HG03064 (cell line): ENCODE results near the gene ATXN10.
"Not testable (repeated sequence)": the region's sequence is repeated elsewhere in the genome, so short reads cannot be mapped to it uniquely, and the experiment has no call there.

Experiments used
- ATAC-seq: cut with Tn5 transposase; IDR thresholded peaks from one replicate; pipeline ENCODE4 v1.9.1; 2021; ENCODE audit warnings: low read depth; ENCODE audit not compliant: unreplicated experiment

ATXN10 gene

DNA sequence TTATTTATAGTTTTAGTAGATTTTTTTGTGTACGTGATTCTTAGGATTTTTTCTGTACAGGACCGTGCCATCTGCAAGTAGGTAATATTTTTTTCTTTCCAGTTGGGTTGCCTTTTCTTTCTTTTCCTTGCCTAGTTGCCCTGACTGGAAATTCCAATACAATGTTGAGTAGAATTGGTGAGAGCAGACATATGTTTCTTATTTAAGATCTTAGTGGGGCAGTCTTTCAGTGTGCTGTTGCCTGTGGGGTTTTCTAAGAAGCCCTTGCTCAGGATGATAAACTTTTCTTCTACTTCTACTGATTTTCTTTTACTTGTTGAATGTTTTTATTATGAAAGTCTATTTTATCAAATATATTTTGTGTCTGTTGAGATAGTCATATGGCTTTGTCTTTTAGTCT, 33.0 kb downstream of the ATXN10 start:
- ATAC-seq = no peak

DNA sequence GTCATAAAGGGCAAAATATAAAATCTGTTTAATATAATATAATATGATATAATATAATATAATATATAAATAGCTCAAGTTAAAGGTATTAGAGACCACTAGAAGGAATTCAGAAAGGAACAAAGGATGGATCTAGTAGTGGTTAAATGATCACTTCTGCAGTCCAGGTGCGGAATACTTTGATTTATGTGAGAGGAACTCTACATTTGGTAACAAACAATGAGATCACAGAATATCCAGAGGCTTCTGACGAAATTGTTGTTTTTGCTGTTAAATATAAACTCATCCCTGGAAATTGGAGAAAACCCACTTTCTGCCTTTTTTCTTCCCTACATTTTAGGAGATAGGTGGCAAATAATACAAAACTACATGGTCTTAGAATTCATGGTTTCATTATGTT, 36.0 kb downstream of the ATXN10 start:
- ATAC-seq = no peak

DNA sequence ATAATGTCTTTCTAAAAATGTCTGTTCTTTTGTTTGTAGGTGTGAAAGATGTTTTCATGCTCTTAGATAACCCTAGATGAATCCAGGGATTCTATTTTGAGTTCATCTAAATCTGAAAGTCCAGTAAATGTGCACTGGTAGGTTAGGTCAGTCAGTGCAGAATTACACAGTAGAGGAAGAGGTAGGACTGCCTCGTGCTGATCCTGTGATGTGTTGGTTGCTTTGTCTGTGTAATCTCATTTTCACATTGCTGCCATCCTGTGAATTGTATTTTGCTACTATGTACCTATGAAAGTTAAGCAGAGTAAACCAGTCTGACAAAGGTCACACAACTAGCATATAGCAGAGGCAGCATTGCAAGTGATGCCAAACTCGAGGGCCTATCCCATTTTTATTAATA, 36.5 kb downstream of the ATXN10 start:
- no peak for ATAC-seq

DNA sequence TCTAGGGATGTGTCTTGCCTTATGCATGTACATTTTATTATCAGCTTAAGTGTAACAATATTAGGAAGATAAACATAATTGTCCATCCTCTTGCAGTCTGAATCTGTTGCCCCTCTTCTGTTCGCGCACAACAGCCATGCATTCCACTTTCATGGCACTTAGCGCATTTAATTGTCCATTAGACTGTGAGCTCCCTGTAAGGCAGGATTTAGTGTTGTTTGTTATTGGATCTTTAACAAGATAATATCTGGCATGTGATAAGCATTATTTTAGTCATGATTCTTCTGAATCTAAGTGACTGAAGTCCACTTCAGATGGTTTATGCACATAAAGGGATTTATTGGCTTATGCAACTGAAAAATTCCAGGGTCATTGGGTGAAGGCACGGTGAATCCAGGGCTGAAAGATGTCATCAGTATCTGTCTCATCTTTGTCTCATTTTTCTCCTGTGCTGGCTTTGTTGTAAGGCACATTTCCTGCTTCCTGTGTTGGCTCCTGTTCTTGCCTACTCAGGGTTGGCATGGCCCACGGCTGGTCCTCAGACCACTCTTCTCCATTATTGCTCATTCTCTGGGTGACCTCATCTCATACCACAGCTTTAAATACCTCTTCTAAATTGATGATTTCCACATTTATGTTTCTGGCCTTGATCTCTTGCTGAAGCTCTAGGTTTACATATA, 37.6 kb downstream of the ATXN10 start:
- ATAC-seq = no peak

DNA sequence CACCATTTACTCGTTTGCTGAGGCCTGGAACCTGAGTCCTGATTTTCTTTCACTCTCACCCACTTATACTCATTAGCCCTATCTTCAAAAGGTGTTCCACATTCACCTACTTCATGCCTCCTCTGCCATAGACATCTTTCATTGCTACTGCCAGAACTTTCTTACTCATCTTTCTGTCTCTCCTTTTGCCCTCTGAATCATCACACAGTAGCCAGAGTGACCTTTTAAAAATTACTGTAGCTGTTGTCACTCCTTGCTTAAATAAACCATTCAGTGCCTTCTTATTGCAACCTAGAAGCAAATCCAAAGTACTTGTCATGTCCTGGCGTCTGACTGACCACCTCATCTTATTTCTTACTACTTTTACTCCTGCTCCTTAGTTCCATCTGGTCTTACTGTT, 38.2 kb downstream of the ATXN10 start:
- no peak for ATAC-seq

DNA sequence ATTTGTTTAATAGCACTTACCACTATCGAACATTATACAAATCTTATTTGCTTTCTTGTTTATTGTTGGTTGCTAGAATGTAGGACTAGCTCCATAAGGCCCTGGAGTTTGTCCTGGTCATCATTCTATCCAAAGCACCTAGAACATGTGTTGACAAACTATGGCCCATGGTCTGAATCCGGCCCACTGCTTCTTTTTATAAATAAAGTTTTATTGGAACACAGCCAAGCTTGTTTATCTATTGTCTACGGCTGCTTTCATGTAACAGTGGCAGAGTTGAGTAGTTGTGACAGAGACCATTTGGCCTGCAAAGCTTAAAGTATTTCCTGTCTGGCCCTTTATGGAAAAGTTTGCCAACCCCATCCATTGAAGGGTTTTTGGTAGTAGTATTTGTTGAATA, 38.8 kb downstream of the ATXN10 start:
- ATAC-seq = no peak

DNA sequence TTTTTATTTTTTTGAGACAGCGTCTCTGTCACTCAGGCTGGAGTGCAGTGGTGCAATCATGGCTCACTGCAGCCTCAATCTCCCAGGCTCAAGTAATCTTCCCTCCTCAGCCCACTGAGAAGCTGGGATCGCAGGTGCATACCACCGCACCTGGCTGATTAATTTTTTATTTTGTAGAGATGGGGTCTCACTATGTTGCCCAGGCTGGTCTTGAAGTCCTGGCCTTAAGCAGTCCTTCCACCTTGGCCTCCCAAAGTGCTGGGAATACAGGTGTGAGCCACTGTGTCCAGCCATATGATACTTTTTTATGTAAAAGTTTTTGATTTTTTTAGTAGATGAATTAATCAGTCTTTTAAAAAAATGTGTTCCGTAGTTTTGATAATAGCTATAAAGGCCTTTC, 42.8 kb downstream of the ATXN10 start:
- ATAC-seq = not testable (repeated sequence)

DNA sequence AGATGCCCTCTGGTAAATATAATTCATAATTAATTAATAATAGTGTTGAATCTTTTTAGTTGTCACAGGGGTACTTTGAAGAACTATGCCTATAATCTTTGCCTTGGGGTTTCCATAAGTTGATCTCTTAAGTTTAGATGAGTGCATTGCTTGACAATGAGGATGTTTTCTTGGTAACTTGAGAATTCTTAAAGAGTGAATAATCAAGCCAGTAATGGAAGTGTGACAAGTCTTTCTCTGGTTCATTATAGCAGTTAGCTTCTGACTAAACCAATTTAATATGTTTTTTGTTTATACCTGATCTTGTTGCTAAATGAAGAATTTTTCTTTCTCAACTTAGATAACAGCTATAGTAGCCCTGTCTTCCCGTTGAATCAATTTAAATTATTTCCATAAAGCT, 46.2 kb downstream of the ATXN10 start:
- no peak for ATAC-seq

DNA sequence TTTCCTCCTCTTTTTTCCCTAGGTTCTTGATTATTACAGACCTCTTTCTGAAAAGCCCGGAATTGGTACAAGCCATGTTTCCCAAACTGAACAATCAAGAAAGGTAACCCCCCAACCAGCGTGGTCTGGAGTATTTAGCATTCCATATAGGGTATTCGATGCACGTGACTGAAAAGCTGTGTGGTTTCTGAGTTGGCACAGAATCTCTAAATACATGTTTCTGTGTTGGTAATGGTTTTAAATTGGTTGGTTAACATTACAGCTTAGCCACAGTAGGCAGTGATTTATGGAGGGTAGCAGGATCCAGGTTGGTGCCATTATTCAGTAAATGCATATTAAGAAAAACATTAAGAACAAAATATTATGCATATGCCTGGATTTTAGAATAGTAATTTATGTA, 46.8 kb downstream of the ATXN10 start:
- no peak for ATAC-seq

DNA sequence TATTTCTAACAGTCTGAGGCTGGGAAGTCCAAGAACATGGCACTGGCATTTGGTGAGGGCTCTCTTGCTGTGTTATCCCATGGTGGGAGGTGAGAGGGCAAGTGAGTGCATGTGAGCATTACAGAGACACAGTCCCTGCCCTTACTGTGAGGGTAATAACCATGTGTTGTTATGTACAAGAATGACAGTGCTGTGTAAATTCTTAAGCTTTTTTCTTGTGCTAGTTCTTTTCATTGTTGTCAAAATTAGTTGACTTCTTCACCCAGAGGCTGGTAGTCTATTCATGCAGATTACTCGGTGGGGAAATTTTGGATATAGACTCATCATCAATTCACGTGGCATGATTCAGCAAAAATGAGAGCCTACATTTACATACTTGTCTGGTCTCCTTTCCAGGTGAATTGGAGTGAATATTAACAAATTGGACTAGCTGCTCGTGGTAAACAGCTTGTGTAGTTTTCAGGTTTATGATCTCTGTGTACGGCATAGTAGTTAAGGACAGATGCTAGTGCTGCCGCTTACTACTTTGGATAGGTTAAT, 49.3 kb downstream of the ATXN10 start:
- ATAC-seq = no peak

DNA sequence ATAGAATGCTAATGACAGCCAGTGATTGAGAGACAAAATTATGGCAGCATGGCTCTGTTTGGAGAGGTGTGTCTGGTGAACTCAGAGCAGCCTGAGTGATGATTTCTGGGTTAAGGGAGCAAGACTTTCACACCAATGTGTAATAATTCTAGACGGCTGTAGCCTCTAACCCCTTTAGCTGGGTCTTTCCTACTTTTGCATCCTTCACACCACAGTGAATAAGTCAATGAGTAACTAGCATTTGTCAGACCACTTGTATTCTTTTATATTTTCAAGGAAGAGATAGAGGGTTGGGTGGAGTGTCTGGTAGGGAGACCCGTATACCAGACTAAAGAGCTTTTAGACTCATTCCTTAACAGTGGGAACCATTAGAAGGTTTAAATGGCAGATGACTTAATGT, 50.4 kb downstream of the ATXN10 start:
- ATAC-seq = no peak

DNA sequence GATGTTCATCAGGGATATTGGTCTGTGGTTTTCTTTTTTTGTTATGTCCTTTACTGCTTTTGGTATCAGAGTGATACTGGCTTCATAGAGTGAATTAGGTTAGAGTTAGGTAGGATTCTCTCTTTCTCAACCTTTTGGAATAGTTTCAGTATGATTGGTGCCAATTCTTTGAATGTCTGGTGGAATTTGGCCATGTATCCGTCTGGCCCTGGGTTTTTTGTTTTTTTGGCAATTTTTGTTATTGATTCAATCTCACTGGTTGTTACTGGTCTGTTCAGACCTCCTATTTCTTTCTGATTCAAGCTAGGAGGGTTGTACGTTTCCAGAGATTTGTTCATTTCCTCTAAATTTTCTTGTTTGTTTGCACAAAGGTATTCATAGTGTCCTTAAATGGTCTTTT, 54.4 kb downstream of the ATXN10 start:
- ATAC-seq = no peak

DNA sequence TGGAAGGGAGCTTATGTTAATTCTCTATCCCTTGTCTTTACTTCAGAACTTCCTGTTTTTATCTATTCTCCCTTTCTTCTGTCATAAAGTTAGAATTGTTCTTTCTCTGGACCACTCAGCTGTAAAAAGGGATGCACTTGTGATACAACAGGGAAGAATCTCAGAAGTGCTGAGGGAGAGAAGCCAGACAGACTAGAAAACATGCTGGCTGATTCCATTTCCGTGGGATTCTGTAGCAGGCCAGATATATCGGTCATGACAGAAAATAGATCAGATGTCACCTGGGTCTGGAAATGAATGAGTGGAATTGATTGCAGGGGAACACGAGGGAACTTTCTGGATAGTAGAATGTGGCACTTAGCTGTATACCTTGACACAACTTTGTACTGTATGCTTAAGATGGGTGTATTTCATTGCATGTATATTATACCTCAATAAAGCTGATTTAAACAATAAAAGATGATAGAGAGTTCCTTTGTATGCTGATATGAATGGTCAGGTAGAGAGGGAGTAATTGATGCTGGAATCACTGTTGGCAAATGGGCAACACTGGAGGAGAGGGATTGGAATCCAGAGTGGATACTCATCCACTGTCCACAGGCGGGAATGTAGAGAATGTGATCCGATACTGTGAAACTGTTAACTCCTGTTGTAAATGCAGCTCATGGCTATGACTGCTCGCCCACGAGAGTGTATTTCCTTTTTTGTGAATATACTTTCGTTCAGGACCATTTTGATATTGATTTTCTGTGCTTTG, 59.6 kb downstream of the ATXN10 start:
- ATAC-seq = no peak

DNA sequence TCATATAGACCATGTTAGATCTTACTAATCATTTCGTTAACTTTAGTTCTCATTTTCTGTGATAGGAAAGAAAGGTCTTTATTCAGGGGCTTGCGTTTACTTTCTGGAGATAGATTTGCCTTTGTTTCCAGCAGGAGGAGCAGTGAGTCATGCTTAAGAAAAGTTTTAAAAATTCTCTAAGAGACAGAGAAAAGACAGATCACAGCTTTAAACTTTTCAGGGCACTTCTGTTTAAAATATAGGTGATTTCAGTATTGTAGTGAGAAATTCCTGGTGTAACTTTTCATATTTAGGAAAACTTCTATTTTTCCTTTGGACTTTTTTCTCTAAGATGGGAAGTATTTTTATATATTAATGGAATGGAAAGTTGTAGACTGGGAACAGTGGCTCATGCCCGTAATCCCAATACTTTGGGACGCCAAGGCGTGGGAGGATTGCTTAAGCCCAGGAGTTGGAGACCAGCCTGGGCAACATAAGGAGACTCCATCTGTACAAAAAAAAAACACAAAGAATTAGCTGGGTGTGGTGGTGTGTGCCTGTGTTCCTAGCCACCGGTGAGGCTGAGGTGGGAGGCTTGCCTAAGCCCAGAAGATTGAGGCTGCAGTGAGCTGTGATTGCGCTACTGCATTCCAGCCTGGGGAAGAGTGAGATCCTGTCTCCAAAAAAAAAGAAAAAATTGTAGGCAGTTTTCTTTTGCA, 60.3 kb downstream of the ATXN10 start:
- ATAC-seq = no peak

DNA sequence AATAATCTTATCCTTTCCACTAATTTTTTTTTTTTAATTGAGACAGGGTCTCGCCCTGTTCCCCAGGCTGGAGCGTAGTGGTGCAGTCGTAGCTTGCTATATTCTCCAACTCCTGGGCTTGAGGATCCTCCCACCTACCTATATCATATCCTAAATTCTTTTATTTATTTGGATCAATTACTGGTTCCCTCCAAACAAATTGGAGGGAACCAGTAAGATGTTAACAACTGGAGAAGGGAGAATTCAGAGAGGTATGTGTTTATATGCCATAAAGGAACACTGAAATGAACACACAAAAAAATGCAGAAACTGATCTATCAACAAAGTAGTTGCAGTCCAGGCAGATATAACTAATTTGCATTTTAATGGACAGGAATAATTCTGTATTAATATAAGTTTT, 63.6 kb downstream of the ATXN10 start:
- ATAC-seq = no peak

DNA sequence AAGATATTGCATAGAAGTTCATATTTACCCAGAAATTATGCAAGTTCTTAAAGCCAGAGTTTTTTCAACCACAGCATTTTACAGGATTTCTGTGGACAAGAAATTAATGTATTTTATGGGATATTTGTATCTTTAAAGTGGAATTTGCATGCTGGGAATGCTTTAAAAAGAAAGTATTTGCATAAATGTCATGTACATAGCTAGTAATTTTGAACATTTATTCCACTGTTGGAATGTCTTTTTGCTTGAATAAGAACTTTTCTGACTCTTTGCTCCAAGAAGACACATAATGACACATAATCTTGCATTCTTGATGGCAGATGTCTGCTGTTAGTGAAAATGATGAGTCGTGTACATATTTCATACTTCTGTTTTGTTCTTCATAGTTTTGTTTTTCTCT, 66.6 kb downstream of the ATXN10 start:
- ATAC-seq = no peak

DNA sequence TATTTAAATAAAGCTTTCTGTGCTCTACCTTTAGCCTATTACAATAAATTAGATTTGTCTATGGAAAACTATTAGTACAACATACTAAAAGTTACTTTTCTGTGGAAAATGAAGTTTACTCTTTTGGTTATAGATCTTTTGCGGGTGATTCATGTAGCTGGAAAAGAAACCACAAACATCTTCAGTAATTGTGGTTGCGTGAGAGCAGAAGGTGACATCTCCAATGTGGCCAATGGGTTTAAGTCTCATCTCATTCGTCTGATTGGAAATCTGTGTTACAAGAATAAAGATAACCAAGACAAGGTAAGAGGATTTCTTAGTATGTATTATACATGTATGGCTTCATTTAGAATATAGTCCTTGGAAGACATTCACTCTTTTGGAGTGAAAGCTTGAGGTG, 68.6 kb downstream of the ATXN10 start:
- no peak for ATAC-seq

DNA sequence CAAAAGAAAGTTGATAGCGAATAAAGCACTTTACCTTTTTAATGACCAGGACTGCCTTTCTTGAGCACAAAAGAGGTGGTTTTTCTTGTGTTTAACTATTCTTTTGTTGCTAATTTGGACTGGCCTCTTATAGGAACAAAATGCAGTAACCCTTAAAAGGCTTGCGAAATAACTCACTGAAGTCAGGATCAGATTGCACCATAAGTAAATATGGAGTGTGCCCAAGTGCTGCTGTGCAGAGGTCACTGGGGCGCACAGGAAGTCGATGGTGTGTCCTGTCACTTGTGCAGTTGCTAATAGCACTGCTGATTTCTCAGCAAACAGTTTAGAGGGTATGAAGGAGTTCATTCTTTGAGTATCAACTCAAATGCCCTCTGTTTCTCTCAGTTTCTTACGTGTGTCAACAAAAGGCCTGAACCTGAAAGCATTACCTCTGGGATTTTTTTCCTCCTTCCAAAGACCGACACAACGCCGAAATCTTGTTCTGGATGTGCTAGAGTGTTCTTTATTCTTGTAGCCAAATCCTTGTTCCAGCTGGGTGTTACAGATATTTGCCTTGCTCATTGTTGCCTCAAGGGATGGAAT, 71.3 kb downstream of the ATXN10 start:
- no peak for ATAC-seq

DNA sequence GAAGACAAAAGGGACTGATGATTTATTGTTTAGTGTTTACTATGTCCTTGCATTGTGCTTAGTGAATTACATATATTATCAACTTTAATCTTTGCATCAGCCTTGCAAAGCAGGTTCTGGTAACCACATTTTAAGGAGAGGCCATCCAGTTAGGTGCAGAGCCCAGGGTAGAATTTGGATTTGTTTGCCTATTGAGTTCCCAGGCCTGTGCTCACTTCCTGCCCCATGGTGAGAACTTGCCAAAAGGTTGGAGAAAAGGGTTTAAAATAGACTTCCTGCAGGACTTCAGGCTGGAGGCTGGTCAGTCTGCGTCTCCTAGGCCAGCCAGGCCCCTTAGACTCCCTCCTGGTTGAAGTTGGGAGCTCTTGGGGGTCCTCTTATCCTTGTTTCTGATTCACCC, 72.1 kb downstream of the ATXN10 start:
- ATAC-seq = no peak

DNA sequence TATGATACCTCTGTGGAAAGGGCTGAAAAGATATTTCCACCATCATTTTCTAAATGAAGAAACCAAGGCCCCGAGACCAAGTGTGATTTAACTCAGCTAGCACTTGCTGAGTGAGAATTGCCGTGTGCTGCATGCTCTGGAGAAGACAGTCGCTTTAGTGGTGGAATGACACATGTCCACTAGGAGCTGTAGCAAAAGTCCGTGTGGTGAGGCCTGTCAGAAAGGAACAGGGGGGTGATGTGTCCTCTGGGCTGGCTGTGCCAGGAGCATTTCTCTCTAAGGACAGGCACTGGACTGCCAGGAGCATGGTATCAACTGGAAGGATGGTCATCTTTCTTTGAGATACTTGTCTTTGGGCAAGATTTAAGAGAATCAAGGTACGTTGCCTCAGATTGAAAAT, 72.8 kb downstream of the ATXN10 start:
- ATAC-seq = no peak

DNA sequence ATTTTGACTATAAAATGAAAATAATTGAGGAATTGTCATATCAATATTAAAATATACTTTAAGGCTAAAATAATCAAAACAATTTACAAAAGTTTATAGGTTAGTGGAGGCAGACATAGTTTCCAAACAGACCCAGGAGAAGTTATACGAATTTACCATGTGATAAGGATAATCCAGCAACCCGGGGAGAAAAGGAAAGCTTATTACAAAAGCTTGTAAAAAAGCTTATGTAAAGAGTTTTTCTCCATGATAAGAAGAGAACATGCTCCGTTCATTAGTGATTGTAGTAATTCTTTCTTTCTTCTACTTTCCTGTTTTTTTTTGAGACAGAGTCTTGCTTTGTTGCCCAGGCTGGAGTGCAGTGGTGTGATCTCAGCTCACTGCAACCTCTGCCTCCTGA, 79.0 kb downstream of the ATXN10 start:
- ATAC-seq = no peak
